HG02970 (cell line): ENCODE results near the gene ANXA4.
"Not testable (repeated sequence)": the region's sequence is repeated elsewhere in the genome, so short reads cannot be mapped to it uniquely, and the experiment has no call there.

Source experiments
- ATAC-seq: cut with Tn5 transposase; IDR thresholded peaks from one replicate; pipeline ENCODE4 v1.9.1; 2021; ENCODE audit warnings: mild to moderate bottlenecking, moderate library complexity, moderate number of reproducible peaks; ENCODE audit not compliant: unreplicated experiment, low FRiP score

ANXA4 gene

DNA sequence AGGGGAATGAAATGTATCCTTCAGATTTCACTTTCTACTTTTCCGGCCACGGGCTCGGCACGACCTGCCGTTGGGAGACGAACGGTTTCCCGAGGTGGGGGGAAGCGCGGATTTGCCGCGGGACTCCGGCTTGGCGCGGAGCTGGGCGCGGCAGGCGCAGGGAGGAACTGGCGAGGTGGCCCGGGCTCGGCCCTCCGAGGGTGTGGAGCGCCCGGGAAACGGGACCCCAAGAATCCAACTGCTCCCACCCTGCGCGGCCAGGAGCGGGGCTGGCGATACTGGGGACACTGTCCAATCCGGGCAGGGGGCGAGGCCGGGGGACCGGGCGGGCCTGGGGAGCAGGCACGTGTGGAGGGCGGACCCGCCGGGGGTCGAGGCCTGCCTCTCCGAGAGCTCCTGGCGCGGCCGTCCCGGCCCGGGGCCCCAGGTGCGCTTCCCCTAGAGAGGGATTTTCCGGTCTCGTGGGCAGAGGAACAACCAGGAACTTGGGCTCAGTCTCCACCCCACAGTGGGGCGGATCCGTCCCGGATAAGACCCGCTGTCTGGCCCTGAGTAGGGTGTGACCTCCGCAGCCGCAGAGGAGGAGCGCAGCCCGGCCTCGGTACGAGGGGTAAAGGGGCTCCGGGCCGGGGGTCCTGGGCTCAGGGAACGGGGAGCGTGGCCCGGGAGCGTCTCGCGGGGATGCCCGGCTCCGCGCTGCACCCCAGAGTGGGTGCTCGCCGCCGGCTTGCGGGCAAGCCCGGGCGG is at the start of gene ANXA4:
Gene ANXA4 (plus strand): TSS at position 560 of the 747 bp plus-strand sequence. CDS start 39,432 bp downstream, outside the sequence.
- peak; percentile 52 for ATAC-seq

DNA sequence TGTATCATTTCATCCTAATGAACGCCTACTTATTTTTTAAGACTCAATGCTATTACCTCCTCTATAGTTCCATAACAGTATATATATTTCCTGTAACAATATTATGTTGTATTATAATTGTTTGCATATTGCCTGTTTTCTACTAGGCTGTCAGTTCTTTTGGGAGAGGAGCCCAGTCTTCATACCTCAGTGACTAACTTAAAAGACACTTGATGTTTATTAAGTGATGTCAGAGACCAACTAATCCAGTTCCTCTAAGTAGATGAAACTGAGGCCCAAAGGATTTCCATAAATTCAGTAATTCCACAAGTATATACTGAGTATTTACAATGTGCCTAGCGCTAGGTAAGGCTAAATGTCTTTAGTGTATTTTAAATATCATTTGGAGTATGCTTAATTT is 49.5 kb upstream of the ANXA4 start:
- ATAC-seq: no peak

DNA sequence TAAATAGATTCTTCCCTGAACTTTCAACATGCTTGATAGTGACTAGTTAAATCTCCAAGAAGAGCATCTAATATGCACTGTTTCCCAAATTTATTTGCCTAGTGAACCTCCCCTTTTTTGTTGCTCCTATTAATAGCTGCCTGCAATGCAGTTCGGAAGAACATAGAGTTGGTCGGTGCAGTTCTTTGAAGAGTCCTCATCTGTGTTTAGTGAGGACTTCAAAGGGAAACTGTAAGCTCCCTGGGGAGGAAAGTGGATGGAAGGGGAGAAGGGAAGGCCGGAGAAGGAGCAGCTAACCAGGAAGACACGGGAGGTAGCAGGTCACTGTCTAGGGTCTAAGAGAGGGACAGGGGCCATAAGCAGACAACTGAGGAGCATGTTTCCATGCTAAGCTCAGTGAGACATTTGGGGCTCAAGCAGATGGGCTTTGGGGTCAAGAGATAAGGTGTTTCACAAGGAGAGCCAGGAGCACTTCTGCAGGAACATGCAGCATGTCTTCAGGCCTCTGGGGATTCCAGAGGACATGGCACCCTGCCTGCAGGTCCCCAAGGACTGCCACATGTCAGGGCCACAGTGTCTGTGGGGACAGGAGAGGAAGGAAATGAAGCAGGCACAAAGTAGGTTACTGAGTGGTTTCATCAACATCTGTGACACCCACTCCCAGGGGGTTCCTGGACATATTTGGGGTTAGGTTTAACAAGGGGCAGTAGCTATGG is 48.7 kb upstream of the ANXA4 start:
- no peak for ATAC-seq

DNA sequence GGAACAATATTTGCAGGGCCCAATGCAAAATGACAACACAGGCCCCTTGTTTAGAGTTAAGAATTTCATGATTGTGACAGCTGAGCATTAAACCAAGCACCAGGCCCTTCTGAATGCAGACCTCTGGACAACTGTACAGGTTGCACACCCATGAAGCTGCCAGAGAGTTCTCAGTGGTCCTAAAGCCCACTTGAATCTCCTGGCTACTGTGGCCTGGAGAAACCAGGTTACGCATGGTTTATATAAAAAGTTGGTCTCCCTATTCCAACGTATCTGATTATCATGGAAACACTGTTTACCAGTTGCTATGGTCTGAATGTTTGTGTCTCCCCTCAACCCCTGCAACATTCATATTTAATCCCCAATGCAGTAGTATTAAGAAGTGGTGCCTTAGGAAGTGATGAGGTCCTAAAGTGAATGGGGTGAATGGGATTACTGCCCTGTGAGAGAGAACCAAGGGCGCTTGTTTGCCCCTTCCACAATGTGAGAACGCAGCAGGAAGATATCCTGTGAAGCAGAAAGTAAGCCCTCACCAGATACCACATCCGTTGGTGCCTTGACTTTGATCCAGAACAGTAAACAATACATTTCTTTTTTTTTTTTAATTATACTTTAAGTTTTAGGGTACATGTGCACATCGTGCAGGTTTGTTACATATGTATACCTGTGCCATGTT is 48.0 kb upstream of the ANXA4 start:
- no peak for ATAC-seq

DNA sequence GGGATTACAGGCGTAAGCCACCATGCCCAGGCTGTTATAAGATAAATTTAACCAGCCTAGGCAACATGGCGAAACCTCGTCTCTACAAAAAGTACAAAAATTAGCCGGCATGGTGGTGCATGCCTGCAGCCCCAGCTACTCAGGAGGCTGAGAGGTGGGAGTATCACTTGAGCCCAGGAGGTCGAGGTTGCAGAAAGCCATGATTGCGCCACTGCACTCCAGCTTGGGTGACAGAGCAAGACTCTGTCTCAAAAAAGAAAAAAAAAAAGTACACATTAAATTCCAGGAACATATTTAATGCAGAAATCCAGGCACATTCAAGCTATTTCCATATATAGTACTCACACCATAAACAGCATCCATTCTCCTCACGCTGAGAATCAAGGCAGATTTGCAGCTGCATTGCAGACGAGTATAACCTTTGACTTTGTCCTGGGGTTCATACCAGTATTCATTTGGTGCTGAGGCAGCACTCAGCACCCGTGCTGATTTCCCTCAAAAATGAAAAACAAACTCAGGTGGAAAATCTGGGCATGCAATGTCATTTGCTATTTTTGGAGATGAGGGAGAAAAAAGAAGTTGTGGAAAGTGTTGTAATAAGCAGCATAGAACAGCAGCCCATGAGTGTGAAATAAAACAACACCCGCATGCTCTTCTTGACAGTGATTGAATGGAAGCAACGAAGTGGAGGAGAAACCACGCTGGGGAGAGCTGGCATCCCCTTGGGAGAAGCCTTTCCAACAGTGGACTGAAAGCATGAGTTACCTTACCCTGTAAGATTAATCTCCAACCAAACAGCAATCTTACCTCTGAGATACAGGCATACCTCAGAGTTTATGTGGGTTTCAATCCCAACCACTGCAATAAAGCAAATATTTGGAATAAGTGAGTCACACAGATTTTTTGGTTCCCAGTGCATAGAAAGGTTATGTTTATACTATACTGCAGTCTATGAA is 46.8 kb upstream of the ANXA4 start:
- no peak for ATAC-seq

DNA sequence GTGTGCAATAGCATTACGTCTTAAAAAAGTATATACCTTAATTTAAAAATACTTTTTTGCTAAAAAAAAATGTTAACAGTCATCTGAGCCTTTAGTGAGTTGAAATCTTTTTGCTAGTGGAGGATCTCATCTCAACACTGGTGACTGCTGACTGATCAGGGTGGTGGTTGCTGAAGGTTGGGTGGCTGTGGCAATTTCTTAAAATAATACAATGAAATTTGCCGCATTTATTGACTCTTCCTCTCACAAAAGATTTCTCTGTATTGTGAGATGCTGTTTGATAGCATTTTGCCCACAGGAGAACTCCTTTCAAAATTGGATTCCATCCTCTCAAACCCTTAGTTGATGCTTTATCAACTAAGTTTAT is 46.1 kb upstream of the ANXA4 start:
- ATAC-seq: no peak

DNA sequence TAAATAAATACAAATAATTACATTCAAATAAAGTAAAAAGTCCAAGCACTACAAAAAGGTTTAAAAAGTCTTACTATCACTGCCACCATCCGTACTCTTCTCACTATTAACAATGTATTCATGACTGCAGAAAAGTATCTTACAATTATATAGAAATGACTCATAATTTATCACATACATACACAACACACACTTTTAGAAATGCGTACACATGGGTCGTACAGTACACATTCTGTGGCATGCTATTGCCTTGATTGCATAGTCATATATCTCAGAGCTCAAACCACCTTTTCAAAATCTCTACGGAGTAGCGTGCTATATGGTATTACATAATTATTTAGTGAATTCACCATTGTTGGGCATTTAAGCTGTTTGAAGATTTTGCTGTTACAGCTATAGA is 41.6 kb upstream of the ANXA4 start:
- no peak for ATAC-seq

DNA sequence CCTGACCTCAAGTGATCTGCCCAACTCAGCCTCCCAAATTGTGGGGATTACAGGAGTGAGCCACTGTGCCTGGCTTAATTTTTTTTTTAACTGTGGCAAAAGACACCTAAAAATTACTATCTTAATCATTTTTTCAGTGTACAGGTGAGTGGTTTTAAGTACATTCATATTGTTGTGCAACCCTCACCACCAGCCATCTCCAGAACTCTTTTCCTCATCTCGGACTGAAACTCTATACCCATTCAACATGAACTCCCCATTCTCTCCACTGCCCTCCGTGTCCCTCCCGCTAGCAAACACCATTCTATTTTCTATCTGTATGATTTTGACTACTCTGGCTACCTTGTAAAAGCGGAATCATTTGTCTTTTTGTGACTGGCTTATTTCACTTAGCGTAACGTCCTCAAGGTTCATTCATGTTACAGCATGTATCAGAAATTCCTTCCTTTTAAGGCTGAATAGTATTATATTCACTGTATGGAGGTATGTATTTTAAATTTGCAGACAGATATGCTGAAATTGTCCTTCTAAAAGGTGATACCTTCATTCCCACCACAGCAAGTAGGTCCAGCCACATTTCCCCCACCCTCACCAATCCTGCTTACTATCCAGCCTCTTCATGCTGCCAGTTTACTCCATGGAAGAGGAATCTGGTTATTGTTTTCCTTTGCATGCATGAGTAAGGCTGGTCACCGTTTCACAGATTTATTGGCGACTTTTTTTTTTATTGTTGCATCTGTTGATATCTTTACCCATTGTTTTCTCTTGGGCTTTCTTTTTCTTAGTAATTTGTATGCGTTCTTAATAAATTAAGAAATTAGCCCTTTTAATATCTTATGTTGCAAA is 40.6 kb upstream of the ANXA4 start:
- no peak for ATAC-seq

DNA sequence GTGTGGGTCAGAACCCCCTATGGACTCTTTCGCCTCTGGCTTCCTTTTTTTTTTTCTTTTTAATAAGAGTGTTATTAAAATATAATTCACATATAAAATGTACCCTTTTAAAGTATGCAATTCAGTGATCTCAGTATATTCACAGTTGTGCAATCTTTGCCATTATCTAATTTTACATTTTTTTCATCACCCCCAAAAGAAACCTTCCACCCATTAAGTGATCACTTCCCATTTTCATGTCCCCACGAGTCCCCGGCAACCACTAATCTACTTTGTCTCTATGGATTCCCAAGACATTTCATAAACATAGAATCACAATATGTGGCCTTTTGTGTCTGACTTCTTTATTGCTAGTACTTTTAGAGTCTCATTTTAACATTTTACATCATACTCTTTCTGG is 38.7 kb upstream of the ANXA4 start:
- no peak for ATAC-seq

DNA sequence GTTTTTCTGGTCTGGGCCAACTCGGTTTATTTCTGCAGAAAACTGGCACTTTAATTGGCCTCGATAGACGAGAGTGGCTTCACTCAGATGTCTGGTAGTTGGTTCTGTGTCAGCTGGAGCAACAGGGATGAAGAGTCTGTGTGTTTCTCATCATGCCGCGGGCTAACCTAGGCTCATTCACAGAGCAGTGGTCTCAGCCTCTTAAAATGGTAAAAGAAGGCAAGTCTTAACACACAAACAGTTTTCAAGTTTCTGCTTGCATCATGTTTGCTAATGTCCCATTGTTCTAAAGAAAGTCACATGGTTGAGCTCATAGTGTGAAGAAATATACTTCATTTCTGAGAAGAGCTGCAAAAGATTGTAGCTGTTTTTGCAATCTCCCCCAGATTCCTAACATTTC is 37.5 kb upstream of the ANXA4 start:
- no peak for ATAC-seq

DNA sequence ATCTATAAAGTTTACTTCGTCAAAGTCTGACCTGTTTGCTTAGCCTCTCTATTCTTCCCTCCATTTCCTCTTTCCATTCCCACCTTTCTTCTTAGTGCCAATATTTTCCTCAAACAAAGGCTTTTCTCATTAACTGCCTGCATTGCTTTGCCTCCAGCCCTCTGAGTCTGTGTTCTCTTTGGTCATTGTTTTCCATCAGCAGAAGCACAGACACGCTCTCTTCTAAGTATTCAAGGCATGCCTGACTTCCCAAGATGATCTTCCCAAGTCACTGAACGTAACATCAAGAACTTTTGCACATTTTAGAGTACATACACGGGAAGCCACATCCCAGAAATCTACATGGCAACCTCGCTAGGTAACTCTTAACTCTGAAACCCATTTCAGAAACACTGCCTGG is 32.6 kb upstream of the ANXA4 start:
- ATAC-seq: no peak

DNA sequence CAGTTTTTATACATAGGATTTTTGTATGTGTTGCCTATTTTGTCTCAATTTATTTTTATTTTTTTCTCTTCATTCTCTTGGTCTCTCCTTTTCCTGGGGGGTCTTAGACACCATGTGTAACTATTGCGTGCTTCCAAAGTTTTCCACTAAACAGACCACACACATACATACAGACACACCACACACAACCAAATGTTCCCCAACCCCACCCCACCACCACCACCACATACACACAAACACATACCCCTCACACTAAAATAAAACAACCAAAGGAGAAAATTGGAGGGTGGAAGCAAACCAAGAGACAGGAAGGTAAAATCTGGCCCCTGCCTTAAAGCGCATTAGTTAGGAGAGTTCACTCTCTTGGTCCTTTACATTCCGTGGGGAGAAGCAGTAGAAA is 30.0 kb upstream of the ANXA4 start:
- ATAC-seq: no peak

DNA sequence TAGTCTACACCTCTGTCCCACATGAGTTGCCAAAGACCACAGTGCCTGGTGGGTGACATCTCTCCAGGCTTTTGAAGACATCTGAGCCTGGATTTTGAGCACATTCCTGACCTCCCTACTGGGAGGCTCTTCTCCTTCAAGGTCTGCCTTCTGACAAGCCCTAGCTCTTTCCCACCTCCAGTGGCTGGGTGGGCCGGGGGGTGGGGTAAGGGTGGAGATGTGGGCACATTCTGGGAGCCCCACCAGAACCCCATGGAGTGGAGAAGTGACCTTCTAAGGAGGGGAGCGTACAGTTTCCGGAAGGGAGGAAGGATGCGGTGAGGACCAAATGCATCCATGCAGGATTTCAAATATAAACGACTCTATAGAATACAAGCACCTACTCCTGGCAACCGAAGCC is 27.9 kb upstream of the ANXA4 start:
- ATAC-seq: no peak

DNA sequence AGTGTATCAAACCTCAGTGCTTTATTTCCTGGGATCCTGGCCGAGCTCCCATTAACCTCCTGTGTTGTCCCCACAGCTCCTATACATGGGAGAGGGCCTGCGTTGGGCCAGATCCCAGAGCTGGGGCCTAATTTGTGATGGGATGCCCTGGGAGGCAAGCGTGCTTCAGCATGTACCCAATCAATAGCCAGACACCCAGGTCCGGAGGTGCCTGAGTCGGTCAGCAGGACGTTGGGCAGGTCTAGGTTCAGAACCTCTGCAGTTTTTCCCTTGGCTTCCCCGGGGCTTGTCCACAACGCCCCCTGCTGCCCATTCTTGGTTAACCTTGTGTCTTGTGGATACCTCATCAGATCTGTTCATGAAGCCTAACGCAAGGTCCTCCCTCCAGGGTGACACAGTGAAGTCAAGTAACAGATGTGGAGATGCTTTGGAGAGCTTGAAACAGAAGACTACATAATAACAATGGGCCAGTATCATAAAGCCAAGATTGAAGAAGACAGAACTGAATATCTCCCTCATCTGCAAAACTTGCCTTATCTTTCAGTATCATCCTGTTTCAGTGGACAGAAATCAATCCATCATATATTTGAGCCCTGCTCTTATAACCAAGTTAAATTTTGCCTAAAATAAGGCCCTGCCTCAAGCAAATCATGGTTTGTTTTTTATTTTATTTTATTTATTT is 27.3 kb upstream of the ANXA4 start:
- not testable (repeated sequence) for ATAC-seq

DNA sequence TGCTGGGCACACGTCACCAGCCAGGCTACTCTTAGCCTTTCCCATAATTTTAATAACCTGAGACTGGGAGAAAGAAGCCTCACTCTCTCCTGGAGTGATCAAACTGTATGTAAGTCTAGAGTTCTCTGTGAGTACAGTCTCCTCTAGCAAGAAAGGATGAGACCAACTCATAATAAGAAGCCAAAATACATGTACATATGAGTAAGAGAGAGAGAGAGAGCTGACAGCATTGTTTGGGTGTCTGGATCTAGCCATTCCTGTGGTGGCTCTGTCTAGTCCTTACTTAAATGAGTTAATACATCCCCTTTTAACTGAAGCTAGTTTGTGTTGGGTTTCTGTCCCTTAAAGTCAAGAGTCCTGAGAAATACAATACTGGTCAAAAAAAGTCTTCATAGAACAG is 26.0 kb upstream of the ANXA4 start:
- ATAC-seq: no peak

DNA sequence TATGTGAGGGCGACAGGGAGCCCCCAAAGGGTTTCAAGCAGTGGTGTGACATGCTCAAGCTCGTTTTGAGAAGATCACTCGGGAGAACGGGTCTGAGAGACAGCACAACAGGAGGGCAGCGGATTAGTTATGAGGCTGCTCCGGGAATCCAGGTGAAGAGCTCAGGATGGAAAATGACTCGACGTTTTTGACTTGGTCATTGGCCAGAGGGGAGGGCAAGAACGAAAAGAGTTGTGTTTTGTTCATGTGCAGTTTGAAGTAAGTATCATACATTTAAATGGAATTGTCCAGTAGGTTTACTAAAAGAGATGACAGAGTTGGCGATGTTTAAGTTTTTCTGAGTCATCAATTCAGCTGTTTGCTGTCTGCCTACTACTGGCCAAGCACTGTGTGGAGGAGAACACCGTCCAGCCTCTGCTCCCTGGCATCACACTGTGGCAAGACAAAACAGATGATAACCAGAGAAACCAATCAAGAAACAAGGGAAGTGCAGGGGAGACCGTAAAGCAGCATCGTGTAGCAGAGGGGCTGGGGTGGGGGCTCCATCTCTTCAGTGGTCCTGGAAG is 25.3 kb upstream of the ANXA4 start:
- no peak for ATAC-seq

DNA sequence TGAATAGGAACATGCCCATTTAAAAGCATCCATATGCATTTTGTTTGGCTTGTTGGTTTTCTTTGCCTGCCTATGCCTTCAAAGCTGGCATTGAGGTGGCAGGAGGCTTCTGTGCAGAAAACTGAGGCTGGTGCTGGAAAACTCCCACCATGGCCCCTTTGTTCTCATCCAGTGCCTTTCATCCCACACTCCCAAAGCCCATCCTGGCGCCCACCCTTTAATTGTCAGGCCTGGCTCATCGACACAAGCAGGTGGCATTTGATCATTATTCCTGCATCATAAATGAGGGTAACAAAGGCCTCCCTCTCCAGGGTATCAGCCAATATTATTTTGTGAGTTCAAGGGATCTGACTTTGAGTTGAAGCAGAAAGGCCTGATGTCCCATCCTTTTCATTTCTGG is 24.7 kb upstream of the ANXA4 start:
- ATAC-seq: no peak

DNA sequence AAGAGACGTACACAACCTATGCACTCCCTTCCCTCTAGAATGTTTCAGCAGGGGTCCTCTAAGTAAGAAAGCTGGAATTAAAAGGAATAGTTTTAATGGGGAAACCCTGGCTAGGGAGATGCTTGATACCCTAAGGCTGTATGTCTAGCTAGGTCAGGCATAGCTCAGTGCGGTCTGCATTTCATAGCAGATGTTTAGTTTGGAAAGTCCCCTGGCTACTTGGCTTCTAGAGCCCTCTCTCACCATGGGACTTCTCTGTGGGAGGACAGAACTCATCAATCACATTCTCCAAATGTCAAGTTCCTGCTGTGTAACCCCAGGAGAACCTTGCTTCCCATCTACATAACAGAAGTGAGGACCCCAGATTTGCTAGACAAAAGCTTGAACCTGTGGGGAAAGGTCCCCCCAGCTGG is 24.1 kb upstream of the ANXA4 start:
- no peak for ATAC-seq
